Measurements from ENCODE around the gene LNX1. TPM values are rescaled to one million over a fixed set of nuclear protein-coding genes. Genes with fewer than 3 reads are reported as not detected.

The LNX1 gene
- total RNA-seq, 1 experiment from 2014 or later, result 1.7 TPM

DNA sequence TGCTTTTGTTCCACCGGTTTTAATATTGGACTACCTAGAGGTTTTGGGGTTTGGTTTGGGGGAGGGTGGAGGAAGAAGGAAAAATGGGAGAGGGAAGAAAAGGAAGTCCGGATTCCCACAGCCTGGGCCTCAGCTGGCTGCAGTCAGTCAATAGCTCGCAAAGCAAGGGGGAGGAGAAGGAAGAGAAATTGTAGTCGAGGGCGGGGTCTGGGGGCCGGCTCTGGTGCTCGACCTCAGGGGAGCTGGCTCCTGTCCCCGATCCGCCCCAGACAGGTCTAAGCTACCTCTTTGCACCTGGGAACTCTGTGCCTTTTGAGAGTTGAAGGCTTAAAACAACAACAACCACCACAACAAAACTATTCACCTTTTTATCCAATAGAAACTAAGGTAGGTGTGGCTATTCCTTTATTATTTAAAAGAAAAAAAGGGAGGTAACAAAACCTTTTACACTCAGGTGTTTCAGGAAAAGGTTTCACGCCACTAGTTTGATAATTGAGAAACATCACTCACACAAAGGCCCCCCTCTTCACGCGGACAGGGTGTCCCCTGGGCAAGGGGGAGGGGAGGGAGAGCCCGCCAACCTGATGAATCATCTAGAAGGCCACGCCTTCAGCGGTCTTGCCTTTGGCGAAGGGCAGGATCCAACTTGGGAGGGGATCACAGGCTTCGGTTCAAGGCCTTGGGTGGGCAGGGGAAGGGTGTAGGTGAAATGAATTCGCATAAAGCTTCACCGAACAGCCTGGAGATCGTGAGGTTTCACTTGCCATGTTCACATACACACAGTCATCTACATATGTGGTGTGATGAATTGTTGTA, 1.6 kb upstream of the LNX1 start:
- peak overlapping the region; percentile 65 to 74 for H3K4me3 Mint-ChIP-seq

More for the DNA sequence above, 1.6 kb upstream of the LNX1 start:
- Histone ChIP-seq H3T11ph (ENCODE audit: low read length) (no peak overlapping the region), H2BK12ac (ENCODE audit: insufficient read length, low read depth, low read length) (no peak overlapping the region), H3K23ac (ENCODE audit: insufficient read length, low read depth, low read length) (no peak overlapping the region), H2BK5ac (ENCODE audit: insufficient read length, low read length) (no peak overlapping the region), H3K18ac (ENCODE audit: insufficient read length, low read depth, low read length) (peak overlapping the region; percentile 5), H4K8ac (replicated peaks; ENCODE audit: insufficient read length, low read depth, low read length) (no peak overlapping the region), H3K4me1 (ENCODE audit: insufficient read depth, low read length) (peaks cover 5% of the 10 kb centered on the region; the same call in 1 of the 2 replicates), H2BK15ac (ENCODE audit: low read depth, low read length) (no peak overlapping the region), H4K20me1 (ENCODE audit: control insufficient read depth, insufficient read depth, insufficient read length) (no peaks in the 10 kb centered on the region), H2BK20ac (ENCODE audit: low read depth, low read length, poor library complexity, severe bottlenecking) (no peak overlapping the region), H2AK5ac (ENCODE audit: insufficient read length, low read length) (no peak overlapping the region), H3K79me2 (ENCODE audit: insufficient read depth, low read length) (no peaks in the 10 kb centered on the region), H4K5ac (ENCODE audit: insufficient read length, low read depth, low read length) (no peak overlapping the region), H3K14ac (ENCODE audit: insufficient read depth, low read length) (peak overlapping the region; percentile 17), H3K56ac (ENCODE audit: insufficient read length, low read depth, low read length) (no peak overlapping the region), H3K79me1 (ENCODE audit: insufficient read depth, low read depth, low read length, poor library complexity, severe bottlenecking) (no peaks in the 10 kb centered on the region), H2BK120ac (ENCODE audit: low read depth, low read length, poor library complexity, severe bottlenecking) (no peak overlapping the region), H3K27me3 (ENCODE audit: insufficient read depth, low read length) (no peaks in the 10 kb centered on the region), H3K4me2 (ENCODE audit: insufficient read depth, insufficient read length, low read length) (peak overlapping the region; percentile 39), H3K4ac (ENCODE audit: low read depth, low read length) (no peak overlapping the region), H4K91ac (ENCODE audit: insufficient read length, low read depth, low read length) (no peak overlapping the region), H3K27ac (ENCODE audit: insufficient read length, low read depth, low read length) (peak overlapping the region; percentile 73), H3K9ac (ENCODE audit: extremely low read depth, insufficient read length, low read length) (peak overlapping the region; percentile 33), H2AFZ (ENCODE audit: low read length) (no peak overlapping the region), H3K9me3 (ENCODE audit: control insufficient read depth, low read depth, low read length) (no peaks in the 10 kb centered on the region), H3K23me2 (ENCODE audit: insufficient read length, low read depth, low read length, poor library complexity, severe bottlenecking) (peaks cover 10% of the 10 kb centered on the region)
- WGBS (ENCODE audit: extremely low coverage, insufficient read length, low lambda C conversion rate), result no CpG with 5 or more reads among the region's 20 CpGs
- Mint-ChIP-seq H3K9me3 (no peaks in the 10 kb centered on the region), H3K4me1 (peaks cover 51 to 64% of the 10 kb centered on the region in 2 experiments), H3K27ac (peak overlapping the region; percentile 93 to 99 (median 98)), H3K36me3 (ENCODE audit: insufficient read depth in 1 of 3, low read depth in 3 of 3) (no peaks in the 10 kb centered on the region; a peak in 1 of 7 replicates), H3K27me3 (ENCODE audit: low read depth) (no peaks in the 10 kb centered on the region; the same call in none of the 2 replicates)
- peak; percentile 87 for DNase-seq
- TF ChIP-seq, protein P1, sequence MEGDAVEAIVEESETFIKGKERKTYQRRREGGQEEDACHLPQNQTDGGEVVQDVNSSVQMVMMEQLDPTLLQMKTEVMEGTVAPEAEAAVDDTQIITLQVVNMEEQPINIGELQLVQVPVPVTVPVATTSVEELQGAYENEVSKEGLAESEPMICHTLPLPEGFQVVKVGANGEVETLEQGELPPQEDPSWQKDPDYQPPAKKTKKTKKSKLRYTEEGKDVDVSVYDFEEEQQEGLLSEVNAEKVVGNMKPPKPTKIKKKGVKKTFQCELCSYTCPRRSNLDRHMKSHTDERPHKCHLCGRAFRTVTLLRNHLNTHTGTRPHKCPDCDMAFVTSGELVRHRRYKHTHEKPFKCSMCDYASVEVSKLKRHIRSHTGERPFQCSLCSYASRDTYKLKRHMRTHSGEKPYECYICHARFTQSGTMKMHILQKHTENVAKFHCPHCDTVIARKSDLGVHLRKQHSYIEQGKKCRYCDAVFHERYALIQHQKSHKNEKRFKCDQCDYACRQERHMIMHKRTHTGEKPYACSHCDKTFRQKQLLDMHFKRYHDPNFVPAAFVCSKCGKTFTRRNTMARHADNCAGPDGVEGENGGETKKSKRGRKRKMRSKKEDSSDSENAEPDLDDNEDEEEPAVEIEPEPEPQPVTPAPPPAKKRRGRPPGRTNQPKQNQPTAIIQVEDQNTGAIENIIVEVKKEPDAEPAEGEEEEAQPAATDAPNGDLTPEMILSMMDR (conservative IDR thresholded peaks at IDR 0.05), result no peak
